ENCODE results near the gene OR1I1. TPM values are rescaled to one million over a fixed set of nuclear protein-coding genes. Genes with fewer than 3 reads are reported as not detected.

OR1I1 gene
- total RNA-seq, 1 donor from 2014 or later = not detected

GRCh38 chr19:15124572-15125231 is 42.7 kb downstream of the OR1I1 start:
- Mint-ChIP-seq H3K4me1 (ENCODE audit: low read depth, unreplicated experiment) (peaks cover 4% of the 10 kb centered on the region), H3K36me3 (ENCODE audit: unreplicated experiment) (no peaks in the 10 kb centered on the region), H3K4me3 (ENCODE audit: unreplicated experiment) (peak overlapping the region; percentile 100), H3K27ac (ENCODE audit: unreplicated experiment) (peak overlapping the region; percentile 97), H3K9me3 (ENCODE audit: unreplicated experiment) (peaks cover 5% of the 10 kb centered on the region), H3K27me3 (ENCODE audit: unreplicated experiment) (peaks cover 9% of the 10 kb centered on the region)
- TF ChIP-seq, protein P1, sequence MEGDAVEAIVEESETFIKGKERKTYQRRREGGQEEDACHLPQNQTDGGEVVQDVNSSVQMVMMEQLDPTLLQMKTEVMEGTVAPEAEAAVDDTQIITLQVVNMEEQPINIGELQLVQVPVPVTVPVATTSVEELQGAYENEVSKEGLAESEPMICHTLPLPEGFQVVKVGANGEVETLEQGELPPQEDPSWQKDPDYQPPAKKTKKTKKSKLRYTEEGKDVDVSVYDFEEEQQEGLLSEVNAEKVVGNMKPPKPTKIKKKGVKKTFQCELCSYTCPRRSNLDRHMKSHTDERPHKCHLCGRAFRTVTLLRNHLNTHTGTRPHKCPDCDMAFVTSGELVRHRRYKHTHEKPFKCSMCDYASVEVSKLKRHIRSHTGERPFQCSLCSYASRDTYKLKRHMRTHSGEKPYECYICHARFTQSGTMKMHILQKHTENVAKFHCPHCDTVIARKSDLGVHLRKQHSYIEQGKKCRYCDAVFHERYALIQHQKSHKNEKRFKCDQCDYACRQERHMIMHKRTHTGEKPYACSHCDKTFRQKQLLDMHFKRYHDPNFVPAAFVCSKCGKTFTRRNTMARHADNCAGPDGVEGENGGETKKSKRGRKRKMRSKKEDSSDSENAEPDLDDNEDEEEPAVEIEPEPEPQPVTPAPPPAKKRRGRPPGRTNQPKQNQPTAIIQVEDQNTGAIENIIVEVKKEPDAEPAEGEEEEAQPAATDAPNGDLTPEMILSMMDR (IDR thresholded peaks at IDR 0.05; ENCODE audit: partially characterized antibody, unreplicated experiment) = no peak
- peak; percentile 84 for DNase-seq

DNA sequence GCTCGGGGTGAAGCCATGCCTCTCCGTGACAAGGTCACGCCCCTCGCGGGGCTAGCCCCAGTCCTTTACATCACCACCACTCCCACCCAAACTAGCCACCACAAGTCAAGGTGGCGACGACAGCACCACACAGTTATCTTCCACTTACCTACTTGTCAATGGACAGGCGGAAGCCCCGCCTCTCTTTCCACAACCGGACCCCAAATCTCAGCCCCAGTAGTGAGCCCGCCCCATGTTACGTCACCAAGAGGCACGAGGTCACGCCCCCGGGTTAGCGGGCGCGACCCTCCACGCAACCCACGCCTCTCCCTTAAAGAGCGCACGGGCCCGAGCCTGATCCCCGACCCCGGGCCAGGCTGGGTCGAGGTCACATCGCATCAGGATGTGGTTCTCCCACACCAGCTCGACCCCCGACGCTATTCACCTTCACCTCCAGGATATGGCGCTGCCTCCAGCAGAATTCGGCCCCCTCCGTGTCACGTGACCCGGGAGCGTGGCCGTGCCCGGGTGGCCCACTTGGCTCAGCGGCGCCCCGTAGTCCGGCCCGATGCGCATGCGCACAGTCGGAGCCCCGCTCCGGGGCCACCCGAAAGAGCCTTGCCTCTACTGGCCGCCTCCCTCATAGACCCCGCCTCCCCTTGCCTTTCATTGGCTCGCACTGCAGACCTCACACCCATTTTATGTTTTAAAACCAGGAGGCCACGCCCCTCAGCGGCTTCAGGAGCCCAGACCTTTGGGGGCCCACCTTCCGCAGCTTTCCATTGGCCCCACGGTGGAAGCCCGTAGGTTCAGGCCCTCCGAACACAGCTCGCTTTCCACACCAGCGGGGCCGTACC is 43.4 kb downstream of the OR1I1 start:
- peaks cover 4% of the 10 kb centered on the region for H3K4me1 Mint-ChIP-seq (ENCODE audit: low read depth, unreplicated experiment)

DNA sequence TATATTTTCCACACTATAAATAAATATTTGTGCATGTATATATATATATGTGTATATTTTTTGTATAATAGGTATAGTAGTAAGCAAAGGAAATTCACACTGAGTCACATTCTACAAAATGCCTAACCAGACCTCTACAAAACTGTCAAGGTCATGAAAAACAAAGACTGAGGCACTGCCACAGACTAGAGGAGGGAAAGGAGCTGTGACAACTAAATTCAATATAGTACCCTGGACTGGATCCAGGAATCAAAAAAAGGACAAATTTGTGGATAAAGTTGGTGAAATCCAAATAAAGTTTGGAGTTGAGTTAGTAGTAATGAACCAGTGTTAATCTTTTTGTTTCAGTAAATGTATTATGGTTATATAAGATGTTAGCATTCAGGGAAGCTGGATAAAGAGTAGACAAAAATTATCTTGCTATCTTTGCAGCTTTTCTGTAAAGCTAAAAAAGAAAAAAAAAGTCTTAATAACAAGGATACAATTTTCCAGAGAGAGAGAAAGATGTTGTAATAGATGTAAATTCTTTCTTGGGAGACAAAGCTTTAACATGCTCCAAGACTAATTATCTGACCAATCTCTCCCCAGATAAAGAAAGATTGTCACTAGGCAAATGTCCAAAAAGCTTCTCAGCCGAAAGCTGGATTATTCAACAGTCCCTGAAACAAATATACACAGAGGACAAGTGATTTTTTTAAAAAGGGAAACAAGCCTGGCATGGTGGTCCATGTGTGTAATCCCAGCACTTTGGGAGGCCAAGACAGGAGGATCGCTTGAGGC is 44.3 kb downstream of the OR1I1 start:
- Mint-ChIP-seq H3K27ac (ENCODE audit: unreplicated experiment) (no peak overlapping the region), H3K27me3 (ENCODE audit: unreplicated experiment) (peaks cover 9% of the 10 kb centered on the region), H3K4me3 (ENCODE audit: unreplicated experiment) (no peak overlapping the region), H3K9me3 (ENCODE audit: unreplicated experiment) (peaks cover 5% of the 10 kb centered on the region), H3K36me3 (ENCODE audit: unreplicated experiment) (no peaks in the 10 kb centered on the region), H3K4me1 (ENCODE audit: low read depth, unreplicated experiment) (peaks cover 4% of the 10 kb centered on the region)
- TF ChIP-seq, protein P1 (IDR thresholded peaks at IDR 0.05; ENCODE audit: partially characterized antibody, unreplicated experiment) = no peak
- no peak for DNase-seq

More for the DNA sequence above, 43.4 kb downstream of the OR1I1 start:
- peak overlapping the region; percentile 97 for H3K27ac Mint-ChIP-seq (ENCODE audit: unreplicated experiment)
- H3K9me3 Mint-ChIP-seq (ENCODE audit: unreplicated experiment) = peaks cover 5% of the 10 kb centered on the region
- DNase-seq = peak; percentile 100
- peaks cover 9% of the 10 kb centered on the region for H3K27me3 Mint-ChIP-seq (ENCODE audit: unreplicated experiment)
- TF ChIP-seq, protein P1 (IDR thresholded peaks at IDR 0.05; ENCODE audit: partially characterized antibody, unreplicated experiment) = no peak
- H3K36me3 Mint-ChIP-seq (ENCODE audit: unreplicated experiment) = no peaks in the 10 kb centered on the region
- peak overlapping the region; percentile 100 for H3K4me3 Mint-ChIP-seq (ENCODE audit: unreplicated experiment)

DNA sequence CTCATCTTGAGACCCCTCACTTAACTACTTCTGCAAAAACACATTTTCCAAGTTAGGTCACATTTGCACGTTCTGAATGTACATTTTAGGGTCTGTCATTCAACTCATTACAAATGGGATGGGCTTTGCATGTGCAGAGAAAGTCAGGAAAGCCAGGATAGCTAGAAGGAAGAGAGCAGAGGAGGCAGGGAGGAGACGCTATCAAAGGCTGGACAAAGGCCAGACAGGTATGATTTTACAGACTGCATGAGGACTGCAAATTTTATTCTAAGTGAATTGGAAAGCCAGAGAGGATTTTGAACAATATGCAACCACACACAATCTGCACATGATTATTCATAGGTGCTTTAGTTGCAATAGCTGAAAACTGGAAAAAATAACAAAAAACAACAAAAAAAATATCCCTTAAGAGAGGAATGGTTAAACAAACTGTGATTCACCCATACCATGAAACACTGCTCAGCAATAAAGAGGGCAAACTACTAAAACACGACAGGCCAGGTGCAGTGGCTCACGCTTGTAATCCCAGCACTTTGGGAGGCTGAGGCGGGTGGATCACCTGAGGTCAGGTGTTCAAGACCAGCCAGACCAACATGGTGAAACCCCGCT is 46.3 kb downstream of the OR1I1 start:
- no peak for DNase-seq
- Mint-ChIP-seq H3K27me3 (ENCODE audit: unreplicated experiment) (peaks cover 9% of the 10 kb centered on the region), H3K9me3 (ENCODE audit: unreplicated experiment) (peaks cover 5% of the 10 kb centered on the region), H3K4me1 (ENCODE audit: low read depth, unreplicated experiment) (peaks cover 4% of the 10 kb centered on the region), H3K36me3 (ENCODE audit: unreplicated experiment) (no peaks in the 10 kb centered on the region), H3K27ac (ENCODE audit: unreplicated experiment) (no peak overlapping the region), H3K4me3 (ENCODE audit: unreplicated experiment) (no peak overlapping the region)
- TF ChIP-seq, protein P1 (IDR thresholded peaks at IDR 0.05; ENCODE audit: partially characterized antibody, unreplicated experiment) = no peak
